Stimulated activated CD4-positive, alpha-beta T cell treated with anti-CD3 and anti-CD28 coated beads, Interleukin-12 subunit alpha, Interleukin-12 subunit beta, amount 100 ng/mL, for 24 hours (primary cell): ENCODE data around the gene CAGE1.
"Not testable (repeated sequence)": the region's sequence is repeated elsewhere in the genome, so short reads cannot be mapped to it uniquely, and the experiment has no call there.

ENCODE experiments used
- DNase-seq, 2 experiments: peaks; one replicate each; pipeline ENCODE4 v3.0.0-alpha.2; 2020; ENCODE audit warnings: low read depth in 2 of 2

Gene CAGE1

DNA sequence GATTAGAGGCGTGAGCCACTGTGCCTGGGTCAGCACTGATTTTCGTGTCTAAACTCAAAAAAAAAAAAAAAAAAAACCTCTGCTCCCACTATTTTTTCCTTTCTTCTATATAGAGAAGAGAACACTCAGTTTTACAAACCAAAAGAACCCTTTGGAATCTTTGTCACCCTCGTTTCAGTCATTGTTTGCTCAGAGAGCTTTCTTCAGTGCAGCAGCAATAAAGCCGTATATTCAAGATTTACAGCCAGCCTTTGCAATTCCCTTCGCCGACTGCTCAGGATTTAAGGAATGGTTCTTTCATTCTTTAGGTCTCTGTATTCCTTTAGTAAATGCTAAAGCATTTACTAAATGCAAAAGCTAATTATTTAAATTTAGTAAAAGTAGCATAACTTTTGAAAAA lies 20.2 kb upstream of the CAGE1 start:
- no peak for DNase-seq

DNA sequence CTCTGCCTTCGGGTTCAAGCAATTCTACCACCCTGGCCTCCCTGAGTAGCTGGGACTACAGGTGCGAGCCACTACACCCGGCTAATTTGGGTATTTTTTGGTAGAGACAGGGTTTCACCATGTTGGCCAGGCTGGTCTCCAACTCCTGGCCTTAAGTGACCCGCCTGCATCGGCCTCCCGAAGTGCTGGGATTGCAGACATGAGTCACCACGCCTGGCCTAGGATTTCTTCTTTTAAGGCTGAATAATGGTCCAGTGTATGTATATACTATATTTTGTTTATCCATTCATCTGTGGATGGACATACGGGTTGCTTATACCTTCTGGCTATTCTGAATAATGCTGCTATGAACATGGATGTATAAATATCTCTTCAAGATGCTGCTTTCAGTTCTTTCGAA lies 17.2 kb upstream of the CAGE1 start:
- DNase-seq, result no peak

GRCh38 chr6:7404546-7404945 lies 15.0 kb upstream of the CAGE1 start:
- DNase-seq, result no peak

GRCh38 chr6:7402716-7403115 lies 13.2 kb upstream of the CAGE1 start:
- no peak for DNase-seq

DNA sequence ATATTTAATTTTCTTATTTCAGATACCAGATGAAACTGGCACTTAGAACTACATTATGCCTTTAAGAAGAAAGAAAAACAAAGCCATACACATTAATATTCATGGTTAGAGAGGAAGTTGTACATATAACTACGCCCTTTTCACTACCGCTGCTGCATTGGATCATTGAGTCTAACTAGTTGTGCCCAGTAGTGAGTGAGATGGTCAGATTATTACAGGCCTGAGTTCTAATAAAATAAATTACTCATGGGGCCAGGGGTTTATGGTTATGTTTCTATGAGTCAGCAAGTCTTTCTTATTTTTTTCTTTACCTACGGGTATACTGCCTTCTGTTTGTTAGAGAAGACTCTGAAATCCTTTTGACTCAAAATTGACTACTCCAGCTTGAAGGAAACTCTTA lies 11.5 kb upstream of the CAGE1 start:
- no peak for DNase-seq

DNA sequence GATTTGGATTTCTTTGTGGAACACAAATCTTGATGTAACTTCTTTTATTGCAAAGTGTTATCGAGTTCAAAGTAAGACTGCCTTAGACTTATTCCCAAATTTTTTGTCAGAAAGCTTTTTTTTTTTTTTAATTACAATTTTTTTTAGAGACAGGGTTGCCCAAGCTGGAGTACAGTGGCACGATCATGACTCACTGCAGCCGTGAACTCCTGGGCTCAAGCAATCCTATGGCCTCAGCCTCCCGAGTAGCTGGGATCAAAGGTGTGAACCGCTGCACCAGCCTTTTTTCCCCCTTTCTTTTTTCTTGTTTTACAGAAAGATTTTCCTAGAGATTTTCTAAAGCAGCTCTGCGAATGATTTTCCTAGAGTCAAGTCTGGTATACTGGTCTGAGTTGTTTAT lies 2.9 kb upstream of the CAGE1 start:
- DNase-seq, result no peak

DNA sequence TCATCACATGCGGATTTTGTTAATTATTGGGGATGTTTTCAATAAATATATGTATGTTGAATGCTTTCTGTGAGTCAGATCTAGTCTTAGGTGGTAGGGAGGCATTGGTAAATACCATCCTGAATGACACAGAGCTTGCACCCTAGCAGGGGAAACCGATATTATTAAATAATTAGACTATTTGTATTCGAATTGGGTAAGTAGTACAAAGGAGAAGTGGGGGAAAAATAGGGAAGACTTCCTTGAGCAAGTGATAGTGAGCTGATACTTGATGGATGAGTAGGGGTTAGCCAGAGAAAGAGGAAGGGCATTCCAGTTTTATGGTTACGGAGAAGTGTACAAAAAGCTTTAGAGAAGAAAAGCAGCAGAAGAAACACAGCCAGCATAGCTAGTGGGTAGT lies 1.6 kb upstream of the CAGE1 start:
- no peak for DNase-seq

DNA sequence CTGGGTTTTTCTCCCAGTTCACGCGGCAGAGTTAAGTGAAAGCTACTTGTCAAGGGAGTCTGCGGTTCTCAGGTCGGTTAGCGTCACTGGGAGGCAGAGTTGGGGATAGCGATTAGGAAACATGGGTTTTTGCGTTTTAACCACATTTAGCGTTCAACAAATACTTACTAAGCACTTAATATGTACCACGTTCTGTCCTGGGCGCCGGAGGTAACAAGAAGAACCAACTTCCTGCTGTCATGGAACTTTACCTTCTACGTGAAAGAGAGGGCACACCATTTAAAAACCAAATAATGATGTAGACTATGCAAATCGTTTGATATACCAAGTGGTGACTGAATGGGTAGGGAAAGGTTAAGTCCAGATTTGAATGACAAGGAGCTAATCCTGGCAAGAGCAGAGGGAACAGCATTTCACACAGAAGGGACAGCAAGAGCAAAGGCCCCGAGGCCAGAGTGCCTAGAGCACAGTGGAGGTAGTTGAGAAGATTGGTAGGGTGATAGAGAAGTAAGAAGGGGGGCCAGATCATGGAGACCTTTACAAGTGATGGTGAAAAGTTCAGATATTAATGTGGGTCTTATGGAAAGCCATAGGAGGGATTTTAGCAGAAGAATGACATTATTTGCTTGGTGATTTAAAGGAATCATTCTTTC lies 810 bp upstream of the CAGE1 start:
- no peak for DNase-seq

DNA sequence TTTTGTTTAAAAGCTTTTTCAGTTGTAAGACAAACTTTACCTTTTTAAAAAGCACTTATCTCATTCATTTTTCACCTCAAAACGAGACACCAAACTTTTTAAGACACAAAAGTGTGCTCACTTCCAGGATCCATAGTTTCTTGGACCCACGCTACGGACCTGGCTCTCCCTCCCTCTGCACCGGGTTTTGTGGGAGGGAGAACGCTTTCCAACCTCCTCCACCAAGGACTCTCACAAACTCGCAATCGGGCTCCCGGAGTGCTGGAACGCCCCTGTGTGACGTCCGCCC lies 436 bp downstream of the CAGE1 start:
- DNase-seq, result no peak

DNA sequence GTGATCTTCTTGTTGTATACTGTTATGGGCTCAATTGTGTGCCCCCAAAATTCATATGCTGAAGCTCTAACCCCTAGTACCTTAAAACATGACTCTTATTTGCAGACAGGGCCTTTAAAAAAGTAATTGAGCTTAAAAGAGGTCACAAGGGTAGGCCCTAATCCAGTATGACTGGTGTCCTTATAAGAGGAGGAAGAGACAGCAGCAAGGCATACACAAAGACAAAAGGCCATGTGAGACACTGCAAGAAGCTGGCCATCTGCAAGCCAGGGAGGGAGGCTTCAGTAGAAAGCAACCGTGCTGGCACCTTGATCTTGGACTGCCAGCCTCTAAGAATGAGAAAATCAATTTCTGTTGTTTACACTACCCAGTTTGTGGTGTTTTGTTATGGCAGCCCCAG lies 8.4 kb downstream of the CAGE1 start:
- no peak for DNase-seq

DNA sequence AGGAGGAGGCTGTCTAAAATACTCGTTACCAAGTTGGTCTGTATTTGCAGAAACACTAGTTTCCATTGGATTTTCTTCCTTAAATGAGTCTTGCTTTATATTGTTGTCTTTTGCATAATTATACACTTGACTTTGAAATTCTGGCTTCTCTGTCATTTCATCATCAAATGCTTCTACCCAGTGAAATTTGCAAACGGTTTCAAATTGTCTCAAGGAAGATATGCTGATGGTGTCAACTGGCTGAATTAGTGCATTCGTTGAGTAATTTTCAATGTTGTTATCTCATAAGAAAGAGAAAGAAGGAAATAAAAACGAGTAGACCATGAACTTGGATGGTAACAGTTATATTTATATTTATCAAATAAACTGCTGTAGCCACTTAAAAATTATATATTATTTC lies 10.8 kb downstream of the CAGE1 start:
- DNase-seq, result no peak

DNA sequence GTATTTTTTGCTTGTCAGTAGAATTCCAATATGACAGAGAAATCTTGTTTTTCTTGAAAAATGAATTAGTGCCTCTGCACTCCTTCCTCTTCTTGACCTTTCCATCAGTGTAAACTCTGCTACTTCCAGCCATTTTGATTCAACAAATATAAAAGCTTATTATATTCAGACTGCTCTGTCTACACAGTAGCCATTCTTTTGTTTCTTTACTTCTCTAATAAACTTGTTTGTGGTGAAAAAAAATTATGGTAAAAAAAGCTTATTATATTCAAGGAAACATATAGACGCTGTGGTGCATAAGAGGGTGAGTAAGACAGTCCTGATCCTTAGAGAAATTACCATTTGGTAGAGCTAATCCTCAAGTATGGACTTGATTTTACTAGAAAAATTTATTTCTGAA lies 11.6 kb downstream of the CAGE1 start:
- no peak for DNase-seq

DNA sequence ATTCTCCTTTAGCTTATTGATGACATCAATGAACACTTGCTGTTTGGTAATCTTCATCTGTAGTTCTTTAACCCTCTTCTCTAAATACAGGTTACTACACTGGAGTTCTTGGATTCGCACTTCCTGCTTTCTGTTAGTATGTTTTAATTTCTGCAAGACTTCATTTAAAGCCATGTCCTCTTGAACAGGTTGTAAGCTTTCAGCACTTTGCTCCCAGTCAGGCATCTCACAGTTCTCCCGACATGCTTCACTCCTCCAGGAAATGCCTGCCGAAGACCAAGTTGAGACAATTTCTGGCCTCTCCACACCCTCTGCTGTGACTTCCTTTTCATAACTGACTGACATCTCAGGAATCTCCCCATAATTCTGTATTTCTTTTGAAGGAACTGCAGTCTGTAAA lies 15.8 kb downstream of the CAGE1 start:
- DNase-seq, result no peak

- no peak for DNase-seq
Observed at GRCh38 chr6:7367408-7367807, 22.1 kb downstream of the CAGE1 start.

GRCh38 chr6:7351916-7352315 lies 37.6 kb downstream of the CAGE1 start:
- DNase-seq, result not testable (repeated sequence)

DNA sequence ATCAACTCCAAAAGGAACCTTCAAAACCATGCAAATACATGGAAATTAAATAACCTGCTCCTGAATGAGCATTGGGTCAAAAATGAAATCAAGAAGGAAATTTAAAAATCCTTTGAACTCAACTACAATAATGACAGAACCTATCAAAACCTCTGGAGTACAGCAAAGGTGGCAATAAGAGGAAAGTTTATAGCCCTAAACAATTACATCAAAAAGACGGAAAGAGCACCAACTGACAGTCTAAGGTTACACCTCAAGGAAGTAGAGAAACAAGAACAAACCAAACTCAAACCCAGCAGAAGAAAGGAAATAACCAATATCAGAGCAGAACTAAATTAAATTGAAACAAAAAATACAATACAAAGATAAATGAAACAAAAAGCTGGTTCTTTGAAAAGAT lies 39.0 kb downstream of the CAGE1 start:
- DNase-seq, result not testable (repeated sequence)

DNA sequence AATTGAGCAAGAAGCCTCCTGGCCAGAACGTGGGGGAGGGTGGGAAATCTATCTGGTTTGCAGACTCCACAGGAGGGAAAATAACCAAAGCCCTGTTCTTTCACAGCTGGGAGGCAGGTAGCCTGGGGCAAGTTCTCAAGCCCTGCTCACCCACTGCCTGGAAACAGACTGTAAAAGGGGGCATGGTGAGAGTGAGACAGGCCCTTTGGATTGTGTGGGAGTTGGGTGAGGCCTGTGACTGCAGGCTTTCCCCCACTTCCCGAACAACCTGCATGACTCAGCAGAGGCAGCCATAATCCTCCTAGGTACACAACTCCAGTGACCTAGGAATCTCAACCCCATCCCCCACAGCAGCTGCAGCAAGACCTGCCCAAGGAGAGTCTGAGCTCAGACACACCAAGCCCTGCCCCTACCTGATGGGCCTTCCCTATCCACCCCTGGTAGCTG lies 42.0 kb downstream of the CAGE1 start:
- DNase-seq, result not testable (repeated sequence)

DNA sequence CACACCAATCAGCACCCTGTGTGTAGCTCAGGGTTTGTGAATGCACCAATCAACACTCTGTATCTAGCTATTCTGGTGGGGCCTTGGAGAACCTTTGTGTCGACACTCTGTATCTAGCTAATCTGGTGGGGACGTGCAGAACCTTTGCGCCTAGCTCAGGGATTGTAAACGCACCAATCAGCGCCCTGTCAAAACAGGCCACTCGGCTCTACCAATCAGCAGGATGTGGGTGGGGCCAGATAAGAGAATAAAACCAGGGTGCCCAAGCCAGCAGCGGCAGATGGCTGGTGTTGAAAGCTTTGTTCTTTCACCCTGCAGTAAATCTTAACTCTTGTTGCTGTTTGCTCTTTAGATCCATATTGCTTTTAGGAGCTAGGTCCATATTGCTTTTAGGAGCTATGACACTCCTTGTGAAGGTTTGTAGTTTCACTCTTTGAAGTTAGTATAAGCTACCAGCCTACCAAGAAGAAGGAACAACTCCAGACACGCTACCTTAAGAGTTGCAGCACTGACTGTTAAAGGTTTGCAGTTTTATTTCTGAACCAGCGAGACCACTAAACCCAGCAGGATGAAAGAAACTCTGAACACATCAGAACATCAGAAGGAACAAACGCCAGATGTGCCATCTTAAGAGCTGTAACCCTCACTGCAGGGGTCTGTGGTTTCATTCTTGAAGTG lies 44.6 kb downstream of the CAGE1 start:
- not testable (repeated sequence) for DNase-seq

DNA sequence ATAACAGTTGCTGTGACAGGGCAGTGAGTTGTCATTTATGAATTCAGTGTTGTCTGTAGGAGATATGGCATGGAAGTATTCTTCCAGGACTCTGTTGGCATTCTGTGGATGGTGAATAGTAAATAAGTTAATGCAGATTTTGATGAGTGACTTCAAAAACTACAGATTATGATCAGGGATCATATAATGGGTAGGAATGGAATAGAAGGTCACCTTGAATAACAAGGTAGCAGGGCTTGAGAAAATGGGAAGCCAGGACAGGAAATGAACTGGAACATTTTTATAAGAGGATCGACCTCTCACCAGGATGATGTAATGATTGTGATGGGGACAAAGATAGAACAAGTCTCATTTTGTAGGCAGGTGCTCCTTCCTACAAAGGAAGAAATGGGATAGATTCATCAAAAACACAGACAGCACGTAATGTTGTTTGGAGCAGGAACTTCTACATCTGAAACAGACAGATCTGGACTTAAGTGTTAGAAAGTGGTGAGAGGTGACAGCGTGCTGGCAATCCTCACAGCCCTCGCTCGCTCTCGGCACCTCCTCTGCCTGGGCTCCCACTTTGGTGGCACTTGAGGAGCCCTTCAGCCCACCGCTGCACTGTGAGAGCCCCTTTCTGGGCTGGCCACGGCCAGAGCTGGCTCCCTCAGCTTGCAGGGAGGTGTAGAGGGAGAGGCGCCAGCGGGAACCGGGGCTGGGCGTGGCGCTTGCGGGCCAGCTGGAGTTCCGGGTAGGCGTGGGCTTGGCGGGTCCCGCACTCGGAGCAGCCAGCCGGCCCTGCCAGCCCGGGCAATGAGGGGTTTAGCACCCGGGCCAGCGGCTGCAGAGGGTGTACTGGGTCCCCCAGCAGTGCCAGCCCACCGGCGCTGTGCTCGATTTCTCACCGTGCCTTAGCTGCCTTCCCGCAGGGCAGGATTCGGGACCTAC lies 45.7 kb downstream of the CAGE1 start:
- no peak for DNase-seq

DNA sequence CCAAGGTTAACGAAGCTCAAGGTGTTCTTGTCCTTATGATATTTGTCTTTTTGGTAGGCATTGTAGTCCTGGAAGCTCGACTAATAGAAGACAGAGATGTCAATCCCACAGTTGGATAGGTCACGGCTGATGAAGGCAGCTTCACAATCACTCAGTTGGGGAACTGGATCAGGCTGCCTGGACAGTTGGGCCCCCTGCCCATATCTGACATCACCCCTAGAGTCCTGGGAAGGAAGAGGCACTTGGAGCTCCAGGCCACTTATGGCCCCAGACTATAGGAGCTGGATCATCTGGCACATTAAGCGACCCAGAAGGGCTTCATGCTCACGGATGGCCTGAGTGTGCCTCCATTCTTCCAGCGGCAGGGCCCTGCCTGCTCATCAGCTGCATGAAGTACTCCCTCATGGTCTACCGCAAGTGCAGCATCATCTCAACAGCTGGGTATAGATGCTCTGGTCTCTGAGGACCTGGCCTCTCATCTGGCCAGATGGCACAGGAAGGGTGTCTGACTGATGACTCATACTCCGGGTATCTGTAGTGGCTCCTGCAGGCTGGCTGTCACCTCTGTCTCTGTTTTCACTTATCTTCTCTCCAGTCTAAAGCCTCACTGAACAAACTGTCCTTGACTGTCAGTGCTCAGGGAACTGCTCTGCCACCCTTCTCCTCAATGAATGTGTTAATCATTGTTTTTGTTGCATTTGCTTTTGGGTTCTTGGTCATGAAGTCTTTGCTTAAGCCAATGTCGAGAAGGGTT lies 47.4 kb downstream of the CAGE1 start:
- DNase-seq, result no peak

GRCh38 chr6:7341271-7341670 lies 48.3 kb downstream of the CAGE1 start:
- DNase-seq, result no peak
